Effector CD8-positive, alpha-beta T cell (primary cell): Measurements from ENCODE around the gene NOL8.

ENCODE experiments used
- DNase-seq: peaks from one replicate; lab custom pipeline; 2025; lab: John Stamatoyannopoulos, UW

Gene NOL8

DNA sequence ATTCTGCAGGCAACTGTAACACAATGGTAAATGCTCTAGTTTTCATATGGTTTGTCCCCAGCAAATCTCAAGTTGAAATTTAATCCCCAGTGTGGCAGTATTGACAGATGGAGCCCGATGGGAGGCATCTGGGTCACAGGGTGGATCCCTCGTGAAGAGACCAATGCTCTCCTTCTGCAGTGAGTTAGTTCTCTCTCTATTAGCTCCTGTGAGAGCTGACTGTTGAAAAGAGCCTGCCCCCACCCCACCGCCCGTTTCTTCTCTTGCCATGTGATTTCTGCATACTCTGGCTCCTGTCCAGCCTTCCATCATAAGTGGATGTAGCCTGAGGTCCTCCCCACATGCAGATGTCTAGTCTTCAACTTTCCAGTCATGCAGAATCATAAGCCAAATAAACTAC, 58.7 kb downstream of the NOL8 start:
- no peak for DNase-seq

DNA sequence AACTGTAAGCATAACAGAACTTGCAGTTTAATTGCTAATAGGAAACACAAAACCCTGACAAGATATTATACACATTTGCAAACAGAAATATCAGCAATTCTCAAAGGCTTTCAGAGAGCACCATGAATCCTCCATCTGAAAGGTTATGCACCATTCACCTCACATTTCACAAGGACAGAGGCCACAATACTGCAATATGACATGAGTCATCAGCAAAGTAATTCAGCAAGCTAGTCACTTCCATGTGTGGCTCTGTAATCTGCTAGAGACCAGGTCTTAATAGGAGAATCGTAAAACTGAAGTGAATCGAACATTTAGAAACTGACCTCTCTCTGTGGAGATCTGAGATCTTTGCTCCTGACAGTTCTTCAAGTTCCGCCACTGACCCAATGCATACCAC, 60.0 kb downstream of the NOL8 start:
- no peak for DNase-seq

DNA sequence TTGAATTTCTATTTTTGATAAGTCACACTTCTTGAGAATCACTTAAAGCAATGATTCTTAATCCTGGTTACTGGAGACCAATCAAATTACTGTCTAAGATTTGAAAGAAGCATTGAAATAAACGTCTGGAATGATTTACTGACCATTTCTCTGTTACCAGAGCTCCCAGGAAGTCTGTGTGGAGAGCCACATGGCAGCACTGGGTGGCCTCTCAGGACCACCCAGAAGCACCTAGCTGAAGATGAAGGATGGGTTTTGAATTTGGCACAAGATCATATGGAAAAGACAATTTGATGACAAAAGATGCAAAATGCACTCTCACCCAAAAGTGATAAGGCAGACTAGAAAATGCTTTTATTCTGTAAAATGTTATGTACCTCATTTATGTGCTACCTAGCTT, 62.0 kb downstream of the NOL8 start:
- no peak for DNase-seq

DNA sequence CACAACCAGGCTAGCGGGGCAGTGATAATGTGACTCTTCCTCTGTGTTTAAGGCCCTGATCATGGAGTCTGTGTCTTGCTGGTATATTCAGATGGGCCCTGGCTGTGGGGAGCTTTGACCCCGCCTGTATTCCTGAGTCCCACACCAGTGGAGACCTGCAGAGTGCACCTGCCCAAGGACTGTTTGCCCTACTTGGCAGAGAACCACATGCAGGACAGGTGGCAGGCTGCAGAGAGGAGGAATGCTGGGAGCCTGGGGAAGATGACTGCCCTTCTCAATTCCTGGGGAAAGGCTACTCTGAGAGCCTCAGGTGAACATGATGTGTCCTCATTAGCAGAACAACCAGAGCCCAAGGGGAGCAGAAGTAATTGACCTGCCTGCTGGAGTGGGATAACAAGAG, 67.8 kb downstream of the NOL8 start:
- no peak for DNase-seq

- DNase-seq: no peak
Observed at GRCh38 chr9:92254381-92255337, 70.5 kb downstream of the NOL8 start.

- DNase-seq: no peak
Observed at GRCh38 chr9:92253656-92254055, 71.5 kb downstream of the NOL8 start.

GRCh38 chr9:92247981-92248380, 77.2 kb downstream of the NOL8 start:
- DNase-seq: no peak
